Epidermal melanocyte (primary cell): ENCODE results near the gene PKNOX2.

ENCODE experiments used
- DNase-seq: peaks from one replicate; pipeline ENCODE4 v3.0.0; 2011; ENCODE audit warnings: low spot score; ENCODE audit not compliant: insufficient read length

The PKNOX2 gene

DNA sequence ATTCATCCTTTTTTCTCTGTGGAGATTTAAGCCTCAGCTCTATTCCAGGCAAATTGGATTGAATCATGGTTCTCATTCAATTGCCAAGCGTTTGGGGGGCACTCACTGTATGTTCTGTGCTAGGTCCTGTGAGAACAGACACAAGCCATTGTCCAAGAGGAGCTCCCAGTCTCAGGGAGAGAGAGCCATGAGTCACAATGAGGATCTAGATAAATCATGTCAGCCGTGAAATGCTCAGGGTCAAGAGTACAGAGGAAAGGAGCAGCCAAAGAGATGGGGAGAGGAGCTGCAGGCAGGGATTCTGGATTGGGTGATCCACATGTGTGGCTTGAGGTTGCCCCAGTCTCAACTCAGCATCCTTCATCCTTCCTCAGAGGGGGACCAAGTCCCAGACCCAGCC lies 237.9 kb downstream of the PKNOX2 start:
- DNase-seq: no peak

DNA sequence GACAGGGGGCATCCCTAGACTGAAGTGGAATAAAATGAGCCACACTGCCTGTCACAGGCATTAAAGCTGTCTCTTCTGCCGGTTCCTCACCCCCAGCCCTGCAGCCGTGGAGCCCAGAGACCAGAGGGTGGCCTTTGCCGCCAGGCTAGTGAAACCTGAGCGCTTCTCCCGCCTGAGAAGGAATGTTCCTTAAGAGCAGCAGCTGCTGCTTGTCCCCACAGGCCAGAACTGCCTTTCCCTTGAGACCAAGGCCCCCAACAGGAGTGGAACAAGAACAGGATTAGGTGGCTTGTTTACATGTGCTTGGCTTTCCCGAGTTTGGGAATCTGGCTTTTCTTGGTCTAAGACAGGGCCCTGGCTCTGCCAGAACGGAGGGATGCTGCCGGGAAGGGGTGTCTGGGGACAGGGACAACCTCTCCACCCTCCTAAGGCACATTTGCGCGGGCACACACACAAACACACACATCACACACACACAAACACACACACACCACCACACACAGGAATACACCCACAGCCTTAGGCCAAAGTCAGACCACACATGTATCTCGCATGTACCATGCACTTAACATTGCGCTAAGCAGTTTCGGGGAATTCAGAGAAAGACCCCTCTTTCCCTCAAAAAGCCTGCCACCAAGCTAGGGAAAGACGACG lies 239.7 kb downstream of the PKNOX2 start:
- DNase-seq: no peak

DNA sequence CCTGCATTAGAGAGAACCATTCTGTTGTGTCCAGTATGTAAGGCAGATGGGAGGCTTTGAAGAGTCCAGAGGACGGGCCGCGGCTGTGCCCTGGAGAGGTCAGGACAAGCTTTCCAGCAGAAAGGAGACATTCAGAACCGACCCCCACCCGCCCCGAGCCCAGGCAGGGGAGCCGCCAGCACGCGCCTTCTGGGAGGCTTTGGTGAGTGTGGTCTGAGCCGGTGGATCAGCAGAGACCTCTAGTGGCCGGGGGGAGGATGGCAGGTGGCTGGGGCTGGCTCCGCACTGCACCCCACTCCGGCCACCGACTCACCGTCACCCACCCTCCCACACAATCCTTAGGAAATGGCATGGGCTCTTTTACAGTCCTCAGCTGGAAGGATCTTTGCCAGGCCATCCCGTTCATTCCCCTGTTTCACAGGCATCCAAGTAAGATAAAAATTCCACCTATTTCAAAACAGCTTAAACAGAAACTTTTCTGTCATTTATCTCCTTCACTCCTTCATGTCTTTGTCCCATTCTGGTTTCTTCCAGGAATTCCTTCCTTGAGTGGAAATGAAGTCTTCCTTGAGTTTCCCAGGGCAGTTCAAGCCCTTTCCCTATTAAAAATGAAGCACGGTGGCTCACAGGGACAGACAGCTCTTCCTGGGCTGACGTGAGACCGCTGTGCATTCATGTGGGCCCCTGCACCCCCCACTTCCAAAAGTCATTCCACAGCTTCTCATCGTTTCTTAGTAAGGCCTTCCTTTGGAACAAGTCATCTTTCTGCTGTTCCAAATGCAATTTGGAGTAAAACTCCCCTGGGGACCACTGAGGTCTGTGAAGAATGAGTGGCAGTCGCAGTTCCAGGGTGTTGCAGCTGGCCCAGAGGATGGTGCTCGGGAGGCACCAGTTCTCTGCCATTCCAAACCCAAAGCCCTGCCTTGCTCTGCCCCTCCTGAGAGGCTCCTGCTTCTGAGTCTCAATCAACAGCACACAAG lies 240.6 kb downstream of the PKNOX2 start:
- DNase-seq: no peak

DNA sequence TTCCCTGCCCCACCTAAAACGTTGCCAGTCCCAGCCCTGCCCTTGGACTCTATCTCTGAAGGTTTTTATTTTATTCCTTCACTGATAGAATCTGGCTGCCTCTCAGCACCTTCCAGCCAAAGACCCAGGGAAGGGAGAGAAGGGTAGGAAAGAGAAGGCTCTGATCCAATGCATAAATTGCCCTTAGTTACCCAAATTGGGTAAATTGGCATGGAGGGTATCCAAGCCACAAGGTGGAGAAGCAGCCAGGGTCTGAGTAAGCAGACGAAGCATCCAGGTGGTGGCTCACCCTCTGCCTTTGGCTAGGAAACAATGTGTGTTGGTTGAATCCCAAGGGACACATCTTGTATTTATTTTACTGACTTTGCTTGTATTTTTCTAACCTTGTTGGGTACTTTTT lies 242.5 kb downstream of the PKNOX2 start:
- no peak for DNase-seq

DNA sequence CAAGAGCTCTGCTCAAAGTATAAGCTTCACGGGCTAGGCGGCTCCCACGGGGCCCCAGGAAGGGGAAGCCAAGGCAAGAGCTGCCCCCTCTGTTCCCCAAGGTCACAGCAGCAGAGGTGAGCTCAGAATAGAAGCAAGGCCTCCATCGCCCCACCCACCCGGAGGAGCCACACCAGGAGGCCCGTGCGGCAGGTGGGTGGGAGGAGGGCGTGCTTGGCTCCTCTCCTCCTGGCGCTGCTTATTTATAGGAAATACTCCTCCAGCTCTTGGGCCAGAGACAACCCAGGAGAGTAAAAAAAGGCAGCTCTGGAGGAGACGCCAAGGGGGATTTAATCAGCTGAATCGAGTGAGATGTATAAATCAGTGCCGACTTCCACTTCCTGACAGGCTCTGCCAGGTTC lies 243.8 kb downstream of the PKNOX2 start:
- DNase-seq: no peak

DNA sequence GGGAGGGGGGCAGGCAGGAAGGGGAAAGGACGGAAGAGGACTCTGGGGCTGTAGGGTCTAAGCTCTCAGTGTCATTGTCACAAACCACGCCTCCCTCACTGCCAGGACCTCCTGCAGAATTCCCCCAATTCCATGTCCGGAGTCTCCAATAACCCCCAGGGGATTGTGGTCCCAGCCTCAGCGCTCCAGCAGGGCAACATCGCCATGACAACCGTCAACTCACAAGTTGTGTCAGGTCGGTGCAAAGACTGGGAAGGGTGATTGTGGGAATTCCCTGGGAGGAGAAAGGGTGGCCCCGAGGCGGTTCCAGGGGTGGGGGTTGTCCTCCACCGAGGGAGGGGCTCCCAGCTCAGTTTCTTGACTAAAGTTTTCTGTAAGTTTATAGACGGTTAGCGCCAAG lies 245.5 kb downstream of the PKNOX2 start:
- DNase-seq: no peak

DNA sequence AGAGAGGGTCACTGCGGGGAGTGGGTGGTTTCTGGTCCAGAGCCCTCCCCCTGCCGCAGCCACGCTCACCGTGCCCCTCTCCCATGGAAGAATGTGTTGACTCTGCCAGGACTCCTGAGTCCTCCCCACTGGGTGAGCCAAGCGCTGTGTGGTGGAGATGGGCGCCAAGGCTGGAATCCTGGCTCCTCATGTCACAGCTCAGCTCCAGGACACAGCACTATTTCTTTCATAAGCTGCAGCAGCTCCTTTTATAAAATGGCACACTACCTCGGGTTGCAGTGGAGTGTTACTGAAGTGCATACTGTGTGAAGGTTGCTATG lies 247.6 kb downstream of the PKNOX2 start:
- DNase-seq: no peak

DNA sequence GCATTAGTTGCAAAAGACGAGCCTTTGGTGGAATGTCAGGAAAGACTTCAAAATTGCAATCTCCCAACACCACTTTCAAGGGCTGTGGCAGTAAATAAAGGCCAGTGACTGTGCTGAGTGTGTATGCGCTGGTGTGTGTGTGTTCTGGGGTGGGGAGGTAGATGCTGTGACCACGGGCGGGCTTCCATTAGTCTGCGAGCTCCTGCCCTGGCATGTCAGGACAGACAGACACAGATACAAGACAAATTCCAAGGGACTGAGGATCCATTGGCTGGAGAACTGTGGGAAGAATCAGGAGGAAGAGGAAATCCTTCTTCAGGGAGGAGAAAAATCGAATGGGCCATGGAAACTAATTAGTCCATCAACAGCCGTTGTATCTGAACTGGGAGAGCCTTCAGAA lies 248.0 kb downstream of the PKNOX2 start:
- no peak for DNase-seq

DNA sequence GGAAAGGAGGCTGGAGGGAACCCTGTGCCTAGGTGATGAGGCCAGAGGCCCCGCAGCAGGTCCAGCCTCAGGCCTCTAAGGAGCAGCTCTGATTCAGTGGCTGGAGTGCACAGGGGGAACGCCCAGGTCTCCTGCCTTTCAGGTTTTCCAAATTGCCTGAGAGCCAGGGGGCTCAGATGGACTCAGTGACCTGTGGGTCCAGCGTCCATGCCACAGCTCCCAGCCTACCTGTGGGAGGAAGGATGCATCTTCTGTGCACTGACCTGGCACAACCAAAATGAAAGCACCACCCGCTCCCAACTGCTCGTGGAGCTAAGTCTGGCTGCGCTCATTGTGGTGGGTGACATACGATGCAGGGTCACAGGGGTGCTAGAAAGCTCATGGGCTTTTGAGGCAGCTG lies 248.7 kb downstream of the PKNOX2 start:
- DNase-seq: no peak

DNA sequence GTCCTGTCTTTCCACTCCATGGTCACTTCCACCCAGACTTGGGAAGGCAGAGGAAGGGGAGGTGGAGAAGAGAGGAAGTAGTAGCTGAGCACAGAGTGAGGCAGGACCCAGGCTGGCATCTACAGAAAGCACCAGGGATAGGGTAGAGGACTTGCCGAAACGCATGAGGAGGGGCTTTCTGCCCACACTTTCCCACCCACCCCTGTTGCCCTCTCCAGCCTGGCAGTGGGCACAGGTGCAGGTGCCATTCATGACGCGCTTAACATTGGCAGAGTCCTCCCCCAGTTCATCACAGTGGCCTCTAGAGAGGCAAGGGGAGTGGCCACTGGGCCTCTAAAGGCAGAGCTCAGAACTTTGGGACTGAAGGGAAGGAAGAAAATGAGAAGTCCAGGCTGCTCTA lies 249.6 kb downstream of the PKNOX2 start:
- no peak for DNase-seq

DNA sequence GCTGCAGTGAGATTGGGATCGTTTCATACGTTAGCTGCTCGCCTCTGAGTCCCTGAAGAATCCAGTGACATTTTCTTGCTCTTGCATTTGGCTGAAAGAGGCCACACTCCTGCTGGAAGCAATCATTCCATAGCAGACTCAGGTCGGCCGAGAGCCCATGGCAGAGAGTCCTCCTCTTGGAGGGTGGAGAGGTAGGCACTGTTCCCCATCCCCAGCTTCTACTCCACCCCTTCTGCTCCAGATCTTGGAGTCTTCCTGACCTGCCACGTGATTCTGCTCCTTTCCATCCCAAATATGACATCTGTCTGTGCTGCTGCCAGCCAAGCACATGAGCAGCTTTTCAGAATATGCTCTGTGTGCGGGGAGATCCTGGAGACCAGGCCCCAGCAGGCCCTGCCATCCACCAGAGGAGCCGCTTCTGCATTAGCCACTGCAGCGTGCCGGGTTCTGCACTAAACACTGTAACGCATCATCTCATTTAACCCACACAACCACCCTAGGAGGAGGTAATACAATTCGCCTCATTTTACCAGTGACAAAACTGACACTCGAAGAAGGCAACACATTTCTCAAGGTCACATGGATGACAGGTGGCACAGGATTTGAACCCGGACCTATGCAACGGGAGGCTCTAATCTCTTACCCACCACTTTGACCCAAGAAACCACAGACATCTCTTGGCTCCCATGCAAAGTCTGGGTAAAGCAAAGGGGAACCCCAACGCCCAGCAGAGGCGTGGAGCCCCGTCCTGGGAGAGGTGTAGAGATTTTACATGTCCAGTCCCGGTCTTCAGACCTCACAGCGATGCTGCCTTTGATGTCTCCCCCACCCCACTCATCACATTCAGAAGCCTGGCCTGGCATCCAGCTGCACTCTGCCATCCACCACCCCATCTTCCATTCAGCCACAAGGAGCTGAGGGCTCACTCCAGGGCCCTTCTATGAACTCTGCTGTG lies 252.7 kb downstream of the PKNOX2 start:
- DNase-seq: no peak

DNA sequence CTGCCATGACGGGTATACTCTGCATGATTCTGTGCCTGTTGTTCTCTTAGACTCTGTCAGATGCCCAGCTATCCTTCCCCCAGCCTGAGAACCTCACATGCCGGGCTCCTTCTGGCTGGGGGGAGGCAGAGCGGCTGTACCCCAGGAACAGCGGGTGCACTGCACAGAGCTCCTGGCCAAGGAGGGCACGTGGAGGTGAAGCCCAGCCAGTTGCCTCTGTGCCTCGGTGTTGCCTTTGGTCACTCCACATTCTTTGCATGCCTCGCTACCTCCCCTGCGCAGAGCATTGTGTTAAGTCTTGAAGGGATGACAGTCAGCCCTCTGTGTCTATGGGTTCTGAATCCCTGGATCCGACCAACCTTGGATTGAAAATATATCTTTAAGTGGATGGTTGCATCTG lies 253.8 kb downstream of the PKNOX2 start:
- DNase-seq: no peak

DNA sequence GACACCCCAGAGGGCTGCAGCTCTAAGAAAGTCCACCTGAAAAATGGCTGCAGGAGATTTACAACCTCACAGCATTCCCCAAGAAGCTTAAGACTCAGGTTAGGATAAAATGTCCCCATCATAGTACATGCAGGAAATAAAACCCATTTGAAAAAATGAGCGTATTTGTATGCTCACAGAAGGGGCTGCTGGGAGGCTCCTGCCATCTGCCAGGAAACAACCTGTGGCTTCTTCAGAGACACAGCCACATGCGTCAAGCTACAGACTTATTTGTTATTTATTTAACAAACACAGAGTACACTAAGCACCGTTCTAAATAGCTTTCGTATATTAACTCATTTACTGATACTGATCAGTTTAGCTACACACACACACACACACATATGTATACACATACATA lies 258.1 kb downstream of the PKNOX2 start:
- DNase-seq: no peak

DNA sequence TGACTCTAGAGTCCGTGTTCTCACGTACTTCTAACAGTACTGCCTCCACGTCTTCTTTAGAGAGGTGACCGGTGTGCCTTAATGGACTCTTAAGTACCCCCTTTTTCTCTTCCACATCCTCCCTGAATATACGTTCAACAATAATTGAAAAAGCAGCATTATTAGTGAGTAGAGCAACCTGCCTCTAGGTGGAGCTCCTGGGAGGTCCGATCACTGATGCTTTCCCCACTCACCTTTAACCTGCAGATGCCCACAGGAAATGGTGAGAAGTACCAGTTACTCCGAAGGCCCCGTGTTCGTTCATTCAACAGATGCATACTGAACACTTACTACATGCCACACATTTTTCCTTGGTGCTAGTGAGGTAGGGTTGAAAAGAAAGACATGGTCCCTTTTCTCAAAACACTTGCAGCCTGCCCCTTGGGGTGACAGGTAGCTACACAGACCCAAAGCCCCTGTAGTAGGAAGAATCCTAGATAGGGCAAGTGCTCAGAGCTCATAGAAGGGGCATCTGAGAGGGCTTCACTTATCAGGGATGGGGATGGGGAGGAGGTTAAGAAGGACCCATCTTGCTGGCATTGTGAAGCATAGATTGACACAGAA lies 258.8 kb downstream of the PKNOX2 start:
- DNase-seq: no peak

DNA sequence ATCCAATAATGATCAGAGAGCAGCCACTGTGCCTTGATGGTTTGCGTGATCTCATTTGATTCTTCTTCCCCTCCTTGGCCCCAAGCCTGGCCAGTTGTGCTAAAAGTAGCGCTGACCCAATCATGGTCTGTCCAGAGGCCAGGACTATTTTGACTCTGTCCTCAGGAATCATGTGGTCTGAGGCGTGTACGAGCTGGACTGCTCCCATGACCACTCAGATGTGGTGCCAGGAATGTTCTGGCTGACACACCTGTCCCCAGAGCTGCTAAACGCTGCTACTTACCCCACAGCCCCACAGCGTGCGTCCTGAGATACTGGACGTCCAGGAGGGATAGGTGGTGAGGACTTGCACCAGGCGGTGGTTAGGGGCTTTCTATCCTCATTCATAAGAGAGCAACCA lies 261.1 kb downstream of the PKNOX2 start:
- DNase-seq: no peak

DNA sequence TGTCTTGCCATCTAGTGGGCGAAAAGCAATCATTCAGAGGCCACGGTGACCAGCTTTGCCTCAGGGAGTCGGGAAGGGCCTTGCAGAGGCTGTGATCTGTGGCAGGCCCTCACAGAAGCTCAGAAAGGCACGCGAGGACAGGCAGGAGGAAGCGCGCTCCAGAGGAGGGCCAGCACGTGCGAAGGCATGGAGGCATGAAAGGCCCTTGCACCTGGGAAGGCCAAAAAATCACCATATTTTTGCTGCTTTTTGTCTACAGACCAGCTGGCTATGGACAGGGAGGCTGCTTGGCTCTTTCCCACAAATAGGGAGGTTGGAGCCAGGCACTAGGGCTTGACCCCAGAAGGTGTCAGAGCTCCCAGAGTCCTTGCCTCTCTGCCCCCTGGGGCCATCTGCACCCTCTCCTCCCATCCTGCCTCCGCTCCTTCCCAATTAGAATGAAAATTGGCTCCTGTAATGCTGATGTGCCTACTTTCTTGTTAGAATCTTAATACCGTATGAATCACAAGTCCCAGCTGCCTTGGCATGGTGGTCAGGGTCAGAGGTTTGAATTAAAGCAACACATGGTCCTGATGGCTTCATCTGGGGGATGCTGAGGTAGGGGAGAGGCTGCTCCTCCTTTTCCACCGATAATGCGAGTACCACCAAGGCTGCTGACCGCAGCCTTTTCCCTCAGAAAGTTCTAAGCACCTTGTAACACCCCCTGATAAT lies 262.4 kb downstream of the PKNOX2 start:
- no peak for DNase-seq

DNA sequence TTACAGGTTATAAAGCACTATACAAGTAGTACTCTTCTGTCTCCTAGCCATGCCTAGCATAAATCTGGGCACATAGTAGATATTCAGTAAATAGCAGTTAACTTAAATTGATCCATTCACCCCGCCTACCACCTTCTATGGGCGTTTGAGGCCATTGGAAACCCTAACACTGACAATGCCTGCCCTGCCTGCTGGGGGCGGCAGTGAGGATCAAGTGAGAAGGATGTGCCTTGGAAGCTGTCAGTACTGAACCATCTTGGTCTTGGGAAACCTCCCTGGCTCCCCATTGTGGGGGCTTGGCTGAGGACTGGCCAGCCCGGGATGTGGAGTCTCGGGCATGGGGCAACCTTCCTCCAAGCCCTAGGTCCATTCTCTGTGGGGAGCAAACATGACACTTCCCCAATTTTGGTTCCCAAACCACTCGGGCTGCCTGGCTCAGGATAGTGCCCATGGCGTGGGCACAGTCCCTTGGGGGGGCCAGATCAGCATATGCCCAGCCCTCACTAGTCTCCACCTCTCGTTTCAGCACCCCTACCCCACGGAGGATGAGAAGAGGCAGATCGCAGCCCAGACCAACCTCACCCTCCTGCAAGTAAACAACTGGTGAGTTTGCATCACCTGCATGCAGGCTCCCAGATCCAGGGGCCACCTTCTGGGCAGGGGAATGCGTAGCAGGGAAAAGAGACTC lies 264.1 kb downstream of the PKNOX2 start:
- DNase-seq: no peak

DNA sequence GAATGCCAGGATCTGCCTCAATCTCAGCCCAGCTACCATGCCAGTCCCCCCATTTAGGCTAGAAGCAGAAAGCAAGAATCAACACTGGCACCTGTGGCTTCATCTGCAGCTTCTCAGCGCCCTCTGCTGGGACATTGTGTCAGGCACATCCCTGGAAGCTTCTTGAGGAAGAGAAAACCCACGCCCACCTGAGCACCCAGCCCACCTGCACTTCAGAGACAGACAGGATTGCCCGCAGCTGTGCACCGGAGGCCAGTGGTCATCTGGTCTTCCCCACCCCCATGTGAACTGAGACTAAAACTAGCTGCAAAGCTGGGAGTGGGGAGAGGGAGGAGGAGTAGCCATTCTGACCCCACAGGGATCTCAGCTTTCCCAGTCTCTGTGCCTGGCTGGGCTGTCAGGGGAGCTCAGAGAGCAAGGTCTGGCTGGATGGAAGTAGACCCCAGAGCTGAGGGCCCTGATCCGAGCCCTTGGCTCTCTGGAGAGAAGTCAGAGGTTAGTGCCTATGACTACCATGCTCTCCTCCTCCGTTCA lies 264.7 kb downstream of the PKNOX2 start:
- DNase-seq: no peak

DNA sequence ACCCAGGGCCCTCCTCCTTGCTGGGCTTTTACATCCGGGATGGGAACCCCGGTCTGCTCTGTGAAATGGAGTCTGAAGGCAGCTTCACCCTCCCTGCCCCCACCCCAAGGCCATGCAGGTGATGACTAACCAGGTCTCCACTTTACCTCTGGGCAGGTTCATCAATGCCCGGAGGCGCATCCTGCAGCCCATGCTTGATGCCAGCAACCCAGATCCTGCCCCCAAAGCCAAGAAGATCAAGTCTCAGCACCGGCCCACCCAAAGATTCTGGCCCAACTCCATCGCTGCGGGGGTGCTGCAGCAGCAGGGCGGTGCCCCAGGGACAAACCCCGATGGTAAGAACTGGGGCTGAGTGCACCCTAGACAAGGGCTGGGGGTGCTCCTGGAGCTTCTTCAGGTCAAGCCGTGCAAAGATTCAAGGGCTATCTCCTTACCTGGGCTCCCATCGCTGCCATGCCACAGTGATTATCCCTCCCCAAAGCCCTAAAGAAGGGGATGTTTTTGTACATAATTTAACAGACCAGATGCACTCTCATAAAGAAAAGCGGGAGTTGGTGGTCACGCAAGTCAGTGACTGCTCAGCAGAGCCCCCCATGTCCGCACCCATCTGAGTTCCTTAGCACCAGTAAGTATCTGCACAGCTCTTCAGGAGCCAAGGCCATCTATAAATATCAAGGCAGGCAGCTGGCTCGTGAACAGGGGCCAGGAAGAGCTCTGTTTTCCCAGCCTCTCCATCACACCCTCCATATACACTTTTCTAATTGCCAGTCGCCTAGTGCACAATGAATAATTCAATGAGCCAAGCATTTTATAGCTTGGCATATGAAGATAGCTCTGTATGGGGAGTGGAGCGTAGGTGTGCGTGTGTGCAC lies 265.5 kb downstream of the PKNOX2 start:
- no peak for DNase-seq
